Measurements from ENCODE around the gene DPP9.
A peak's percentile ranks its signal among the peaks of the same experiment; 100 is the strongest.

Gene DPP9

GRCh38 chr19:4707956-4708650 lies 15.5 kb downstream of the DPP9 start:
- no peak for DNase-seq

GRCh38 chr19:4707322-4707721 lies 16.3 kb downstream of the DPP9 start:
- DNase-seq = no peak

DNA sequence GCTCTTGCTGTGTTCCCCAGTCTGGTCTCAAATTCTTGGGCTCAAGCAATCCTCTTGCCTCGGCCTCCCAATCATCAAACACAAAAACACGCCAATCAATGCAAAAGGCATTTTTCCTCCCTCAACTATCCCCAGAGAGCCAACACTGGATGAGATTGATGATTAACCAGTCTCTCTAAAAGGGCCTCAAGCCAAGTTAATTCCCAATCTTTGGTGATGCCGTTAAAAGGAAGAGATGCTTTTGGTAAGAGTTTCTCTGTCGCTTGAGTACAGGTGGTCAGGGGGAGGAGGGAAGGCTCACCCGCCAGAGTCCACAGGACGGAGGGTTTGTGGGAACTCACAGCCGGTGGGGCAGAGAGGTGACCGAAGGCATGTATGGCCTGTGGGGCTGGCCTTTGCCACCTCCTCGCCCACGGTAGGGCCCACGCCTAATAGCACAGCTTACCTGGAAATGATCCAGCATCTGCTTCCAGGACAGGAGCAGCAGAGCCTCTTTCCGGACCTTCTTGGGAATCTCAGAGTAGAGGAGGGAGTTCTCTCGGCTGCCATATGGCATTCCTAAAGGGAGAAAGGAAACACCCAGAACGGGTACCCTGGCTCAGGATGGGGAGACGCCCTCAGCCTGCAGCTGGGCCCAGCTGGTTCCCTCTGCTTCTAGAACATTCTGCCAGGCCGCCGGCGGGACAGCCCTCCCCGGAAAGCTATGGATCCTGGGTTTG lies 18.1 kb downstream of the DPP9 start:
- no peak for DNase-seq

DNA sequence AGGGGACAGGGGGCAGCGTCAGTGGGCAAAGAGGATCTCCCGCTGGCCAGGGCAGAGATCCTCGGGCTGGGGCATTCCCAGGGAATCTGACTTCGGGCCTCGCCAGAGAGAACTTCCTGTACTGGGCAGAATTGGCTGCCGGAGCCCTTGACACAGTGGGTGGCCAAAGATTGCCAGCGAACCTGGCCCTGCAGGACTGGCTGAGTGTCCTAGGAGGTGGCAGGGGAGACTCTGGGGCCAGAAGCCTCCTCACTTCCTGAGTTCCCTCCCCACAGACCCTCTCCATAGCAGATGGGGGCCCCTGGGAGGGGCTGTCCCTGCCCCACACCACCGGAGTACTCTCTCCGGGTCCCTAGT lies 19.3 kb downstream of the DPP9 start:
- no peak for DNase-seq

- DNase-seq = no peak
Observed at GRCh38 chr19:4703671-4704316, 19.8 kb downstream of the DPP9 start.

- DNase-seq = no peak
Observed at GRCh38 chr19:4702764-4703163, 20.9 kb downstream of the DPP9 start.

GRCh38 chr19:4701557-4701956 lies 22.1 kb downstream of the DPP9 start:
- no peak for DNase-seq

- DNase-seq = no peak
Observed at GRCh38 chr19:4700693-4700970, 23.0 kb downstream of the DPP9 start.

GRCh38 chr19:4699826-4700692 lies 23.6 kb downstream of the DPP9 start:
- no peak for DNase-seq

DNA sequence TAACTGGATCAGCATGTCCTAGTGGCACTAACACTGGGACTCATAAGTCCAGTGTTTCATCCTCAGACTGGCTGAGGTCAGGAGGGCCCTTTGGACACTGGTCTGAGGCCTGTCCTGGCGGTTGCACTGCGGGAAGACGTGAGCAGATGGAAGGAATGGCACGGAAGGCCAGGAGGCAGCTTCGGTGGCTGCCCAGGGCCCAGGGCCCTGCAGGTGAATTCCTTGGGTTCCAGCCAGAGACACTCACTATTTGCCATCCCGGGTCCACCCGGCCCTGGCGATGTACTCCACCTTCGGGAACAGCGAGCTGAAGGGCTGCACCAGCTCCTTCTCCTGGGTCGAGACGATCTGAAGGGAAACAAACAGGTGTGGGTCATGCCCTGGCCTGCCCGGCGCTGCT lies 26.3 kb downstream of the DPP9 start:
- DNase-seq = no peak

DNA sequence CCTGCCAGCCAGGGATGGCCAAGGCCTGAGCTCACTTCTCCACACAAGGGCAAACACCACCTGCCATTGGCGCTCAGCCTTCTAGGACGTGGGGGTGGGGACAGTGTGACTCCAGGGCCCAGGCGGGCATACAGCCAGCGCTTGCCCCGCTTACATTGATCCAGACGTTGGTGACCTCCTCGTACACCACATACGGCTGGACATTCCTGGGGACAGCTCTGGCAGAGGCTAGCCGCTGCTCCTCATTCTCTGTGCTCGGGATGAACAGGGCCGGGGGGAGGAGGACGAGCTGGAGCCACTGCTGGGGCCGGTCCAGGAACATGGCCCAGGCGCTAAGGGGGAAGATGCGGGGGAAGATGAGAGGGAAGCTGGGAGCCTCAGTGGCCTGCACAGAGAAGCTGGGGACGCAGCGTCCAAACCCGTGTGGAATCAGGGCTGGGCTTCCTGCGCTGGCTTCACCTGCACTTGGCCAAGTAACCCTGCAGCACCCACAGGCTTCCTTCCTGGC lies 28.4 kb downstream of the DPP9 start:
- peak in 1 of 2 experiments; percentile 85 for DNase-seq

DNA sequence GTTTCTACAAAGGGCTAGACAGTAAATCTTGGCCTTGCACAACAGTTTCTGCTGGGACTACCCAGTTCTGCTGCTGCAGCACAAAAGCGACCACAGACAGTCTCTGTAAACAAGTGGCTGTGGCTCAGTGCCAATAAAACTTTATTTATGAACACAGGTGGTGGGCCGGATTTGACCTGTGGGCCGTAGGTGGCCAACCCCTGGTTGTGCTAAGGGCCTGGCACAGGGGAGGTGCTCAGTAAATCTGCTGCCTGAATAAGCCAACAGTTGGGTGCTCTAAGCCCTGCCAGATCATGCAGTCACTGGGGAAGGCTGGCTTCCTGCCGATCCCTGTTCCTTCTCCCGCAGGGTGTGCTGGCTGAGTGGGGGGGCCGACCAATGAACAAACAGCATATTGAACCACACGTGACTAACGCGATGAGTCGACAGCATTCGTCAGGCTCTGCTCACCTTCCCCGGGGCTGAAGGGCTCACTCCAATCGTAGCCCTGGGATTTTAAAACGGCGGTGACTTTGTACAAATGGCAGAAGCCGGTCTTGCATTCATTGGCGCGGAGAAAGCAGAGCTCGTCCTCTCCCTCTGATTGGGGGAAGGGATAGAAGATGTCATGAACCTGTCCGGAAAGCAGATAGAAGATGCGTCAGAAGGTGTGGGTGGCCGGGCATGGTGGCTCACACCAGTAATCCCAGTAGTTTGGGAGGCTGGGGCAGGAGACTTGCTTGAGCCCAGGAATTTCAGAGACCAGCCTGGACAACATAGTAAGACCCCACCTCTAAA lies 29.2 kb downstream of the DPP9 start:
- DNase-seq = peak; percentile 84 to 92

DNA sequence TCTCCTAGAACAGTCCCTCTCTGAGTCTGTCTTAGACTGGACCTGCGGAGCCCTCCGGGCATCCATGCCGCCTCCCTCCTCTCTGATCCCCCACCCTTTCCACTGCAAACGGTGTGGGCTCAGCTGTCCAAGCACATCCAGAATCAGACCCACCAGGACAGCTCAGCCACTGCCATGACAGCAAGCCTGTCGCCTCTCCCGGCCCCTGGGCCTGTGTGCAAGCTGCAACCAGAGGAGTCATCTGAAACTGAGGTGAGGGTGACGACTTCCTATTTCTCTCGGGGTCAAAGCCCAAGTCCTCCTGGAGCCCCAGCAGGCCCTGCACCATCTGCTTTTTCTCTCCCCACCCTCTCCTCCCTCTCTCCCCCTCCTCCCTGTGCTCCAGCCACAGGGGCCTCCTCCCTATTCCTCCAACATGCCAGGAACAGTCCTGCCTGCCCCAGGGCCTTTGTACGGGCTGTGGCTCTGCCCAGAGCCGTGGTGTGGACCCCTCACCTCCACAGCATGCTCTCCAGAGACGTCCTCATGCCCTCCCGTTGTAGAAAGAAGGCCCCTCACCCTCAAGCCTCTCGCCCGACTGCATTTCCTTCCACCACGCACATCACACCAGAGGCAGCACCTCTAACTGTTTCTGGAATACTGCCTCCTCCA lies 30.0 kb downstream of the DPP9 start:
- DNase-seq = no peak

GRCh38 chr19:4693078-4693350 lies 30.6 kb downstream of the DPP9 start:
- no peak for DNase-seq

DNA sequence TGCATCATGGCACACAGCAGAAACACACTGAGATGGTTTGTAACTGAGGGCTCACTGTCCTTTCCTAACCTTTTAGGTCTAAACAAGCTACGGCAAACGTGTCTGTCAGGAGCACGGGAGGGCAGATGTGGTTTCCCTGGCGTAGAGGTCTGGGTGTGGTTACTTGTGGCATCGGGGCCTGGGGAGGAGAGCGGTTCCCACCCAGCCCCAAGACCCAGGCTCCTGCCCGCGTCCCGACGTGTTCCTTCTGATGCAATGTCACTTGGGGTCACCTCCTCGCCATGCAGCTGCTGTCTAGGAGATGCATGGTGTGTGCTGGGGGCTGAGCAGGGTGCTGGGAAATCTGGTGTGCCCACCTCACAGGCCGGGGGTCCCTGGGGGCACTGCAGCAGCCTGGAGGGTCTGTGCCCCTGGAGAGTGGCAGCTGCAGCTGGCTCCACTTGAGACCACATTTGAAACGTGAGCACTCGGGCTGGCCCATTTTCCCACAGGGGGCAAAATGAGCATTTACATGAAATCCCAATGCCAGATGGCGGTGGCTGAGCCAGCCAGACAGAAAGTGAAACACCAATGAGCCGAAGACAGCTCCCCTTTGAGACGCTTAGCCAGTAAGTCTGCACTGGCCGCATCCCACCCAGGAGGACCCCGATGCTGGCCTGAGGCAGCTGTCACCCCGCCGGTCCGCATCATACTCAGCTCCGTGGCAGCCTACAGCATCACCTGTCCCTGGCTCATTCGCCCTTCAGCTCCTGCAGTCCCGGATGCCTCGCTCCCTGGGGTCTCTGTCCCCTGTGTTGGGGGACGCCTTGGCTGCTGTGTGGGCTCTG lies 31.2 kb downstream of the DPP9 start:
- peak in 1 of 2 experiments; percentile 50 for DNase-seq

DNA sequence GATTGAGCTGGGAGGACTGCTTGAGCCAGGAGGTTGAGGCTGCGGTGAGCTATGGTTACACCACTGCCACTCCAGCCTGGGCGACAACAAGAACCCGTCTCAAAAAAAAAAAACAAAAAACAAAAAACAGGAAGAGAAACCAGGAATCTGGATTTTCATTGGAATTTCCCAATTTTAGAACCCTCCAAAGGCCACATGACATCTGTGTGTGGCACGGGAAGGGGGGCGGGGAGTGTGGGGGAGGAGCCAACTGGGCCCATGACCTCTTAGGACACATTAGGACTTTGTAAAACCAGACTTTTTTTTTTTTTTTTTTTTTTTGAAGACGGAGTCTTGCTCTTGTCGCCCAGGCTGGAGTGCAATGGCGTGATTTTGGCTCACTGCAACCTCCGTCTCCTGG lies 32.3 kb downstream of the DPP9 start:
- DNase-seq = no peak

- DNase-seq = no peak
Observed at GRCh38 chr19:4690361-4690760, 33.3 kb downstream of the DPP9 start.

- DNase-seq = no peak
Observed at GRCh38 chr19:4689403-4689802, 34.2 kb downstream of the DPP9 start.

GRCh38 chr19:4688587-4688986 lies 35.1 kb downstream of the DPP9 start:
- DNase-seq = no peak

DNA sequence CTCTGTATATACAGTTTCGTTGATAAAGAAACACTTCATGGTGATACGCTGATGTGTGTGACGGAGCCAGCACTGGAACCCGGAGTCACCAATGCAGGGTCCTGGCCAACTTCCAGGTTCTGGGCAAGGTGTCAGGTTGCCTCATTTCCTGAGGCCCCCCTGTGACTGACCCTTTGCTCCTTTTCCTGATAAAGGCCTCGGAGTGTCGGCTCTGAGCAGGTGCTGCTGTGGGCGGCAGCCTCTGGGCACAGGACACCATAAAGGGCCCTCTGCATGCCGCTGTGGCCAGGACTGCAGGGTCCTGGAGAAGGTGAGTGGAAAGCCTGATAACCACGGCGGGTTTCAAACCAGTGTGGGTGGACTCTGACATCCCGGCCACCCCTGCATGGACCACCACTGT lies 36.2 kb downstream of the DPP9 start:
- no peak for DNase-seq

GRCh38 chr19:4686700-4687099 lies 36.9 kb downstream of the DPP9 start:
- no peak for DNase-seq

Data from NCI-H446 (cell line).